K562 (cell line): ENCODE data around the gene GFAP. TPM values are rescaled to one million over a fixed set of nuclear protein-coding genes. Genes with fewer than 3 reads are reported as not detected.
"Not testable (repeated sequence)": the region's sequence is repeated elsewhere in the genome, so short reads cannot be mapped to it uniquely, and the experiment has no call there.

Experiments used
- ATAC-seq: fragments of 200-7000 bp; cut with Tn5 transposase; 3 replicates; pipeline ENCODE4 v1.9.1; 2020; ENCODE audit warnings: moderate library complexity
- BruUV-seq: library from RNA; stranded (reverse); fragments of 400-500 nt; replicated peaks from 2 replicates; lab custom pipeline; 2021; lab: Mats Ljungman, UMichigan
- CTCF ChIA-PET: fragments of 300-600 bp; formaldehyde crosslinking; extraction: SDS; loops from one replicate; lab custom pipeline; 2021; ENCODE audit warnings: low intra/inter-chr PET ratio; lab: Yijun Ruan, JAX
- POLR2A ChIA-PET: fragments of 300-600, 350-650 bp; sonication (Branson Sonifier 250); formaldehyde crosslinking; extraction: SDS; loops from one replicate; lab custom pipeline; 2021; ENCODE audit warnings: antibody characterized with exemption, inconsistent platforms; lab: Yijun Ruan, JAX
- DNase-seq, 4 experiments: peaks; one replicate each; pipeline versions ENCODE4 v3.0.0 to v3.0.0-alpha.2; 2011 to 2018; ENCODE audit warnings: low spot score in 3 of 4, mixed read lengths in 3 of 4; ENCODE audit errors: extremely low read depth in 1 of 4
- FAIRE-seq: peaks from 2 replicates; lab custom pipeline; 2011; peaks lifted over from hg19 to GRCh38; lab: Jason Lieb, UNC
- H2AFZ ChIP-seq: 2 replicates; pipeline ENCODE4 v1.6.0; 2011; ENCODE audit warnings: low read depth, low read length, control low read depth, inconsistent platforms
- H3K27ac ChIP-seq: fragments of 200-600 bp; 3 replicates; pipeline ENCODE4 v1.8.0; 2011; ENCODE audit warnings: low read depth, mild to moderate bottlenecking, control low read depth, inconsistent platforms, low read length, moderate library complexity, mixed read lengths; ENCODE audit errors: extremely low read depth
- H3K27me3 ChIP-seq, 2 experiments: fragments of 300-600 bp in 1 of 2; 2 replicates in 1 of 2; 3 replicates in 1 of 2; pipeline versions ENCODE4 v1.6.0 to v1.8.0; 2011; ENCODE audit warnings: inconsistent platforms in 2 of 2, low read length in 2 of 2, mild to moderate bottlenecking in 1 of 2, mixed read lengths in 1 of 2, moderate library complexity in 1 of 2; ENCODE audit not compliant: control insufficient read depth in 2 of 2, insufficient read depth in 2 of 2
- H3K36me3 ChIP-seq: fragments of 300-600 bp; 3 replicates; pipeline ENCODE4 v1.8.0; 2011; ENCODE audit warnings: mild to moderate bottlenecking, low read length, inconsistent platforms; ENCODE audit not compliant: control insufficient read depth, insufficient read depth
- H3K4me1 ChIP-seq, 2 experiments: fragments of 200-600 bp in 1 of 2; replicated peaks in 1 of 2; 2 replicates in 1 of 2; 3 replicates in 1 of 2; pipeline versions ENCODE4 v1.5.1 to v1.8.0; 2011; ENCODE audit warnings: inconsistent platforms in 2 of 2, low read length in 2 of 2, mild to moderate bottlenecking in 1 of 2, mixed read lengths in 1 of 2, moderate library complexity in 1 of 2; ENCODE audit not compliant: control insufficient read depth in 2 of 2, insufficient read depth in 2 of 2
- H3K4me2 ChIP-seq: 2 replicates; pipeline ENCODE4 v1.6.1; 2011; ENCODE audit warnings: low read length, control low read depth, inconsistent platforms, mixed read lengths; ENCODE audit not compliant: insufficient read depth
- H3K4me3 ChIP-seq: fragments of 200-600 bp; sonication (generic), shearing (Covaris generic); 2 replicates; pipeline ENCODE4 v1.5.1; 2016; ENCODE audit warnings: control low read depth, inconsistent platforms
- H3K79me2 ChIP-seq: fragments of 200-600 bp; 3 replicates; pipeline ENCODE4 v1.8.0; 2011; ENCODE audit warnings: low read length, inconsistent platforms; ENCODE audit not compliant: control insufficient read depth, insufficient read depth
- H3K9ac ChIP-seq, 2 experiments: 2 replicates each; pipeline versions ENCODE4 v1.6.0 to v1.6.1; 2011; ENCODE audit warnings: low read depth in 2 of 2, low read length in 2 of 2, control low read depth in 1 of 2, inconsistent platforms in 1 of 2, mild to moderate bottlenecking in 1 of 2, mixed read lengths in 1 of 2; ENCODE audit not compliant: insufficient read depth in 1 of 2
- H3K9me1 ChIP-seq: one replicate; pipeline ENCODE4 v1.6.0; 2011; ENCODE audit warnings: inconsistent platforms, mild to moderate bottlenecking, low read length, moderate library complexity; ENCODE audit not compliant: control insufficient read depth, insufficient read depth
- H3K9me3 ChIP-seq: replicated peaks from 2 replicates; pipeline ENCODE4 v1.5.1; 2011; ENCODE audit warnings: low read depth, low read length, inconsistent platforms; ENCODE audit not compliant: control insufficient read depth, insufficient read depth
- H4K20me1 ChIP-seq: replicated peaks from 2 replicates; pipeline ENCODE4 v1.6.1; 2011; ENCODE audit warnings: low read length, inconsistent platforms, mixed read lengths; ENCODE audit not compliant: control insufficient read depth, insufficient read depth
- DIDO1 ChIP-seq: fragments of 450-650 bp; IDR thresholded peaks from 2 replicates; pipeline ENCODE4 v1.6.1; 2016; ENCODE audit warnings: low read depth, missing biosample characterization, missing genetic modification characterization
- ETV1 ChIP-seq: fragments of 450-650 bp; conservative IDR thresholded peaks from 2 replicates; pipeline ENCODE4 v1.6.1; 2016; ENCODE audit warnings: missing genetic modification characterization, control low read depth, low read depth, missing compliant biosample characterization
- GMEB1 ChIP-seq: fragments of 250-450 bp; sonication (Bioruptor Pico); IDR thresholded peaks from 2 replicates; pipeline ENCODE4 v1.4.0; 2020; ENCODE audit warnings: mild to moderate bottlenecking
- L3MBTL2 ChIP-seq: fragments of 450-650 bp; IDR thresholded peaks from 2 replicates; pipeline ENCODE4 v1.6.1; 2016; ENCODE audit warnings: mild to moderate bottlenecking, moderate library complexity
- SMAD4 ChIP-seq: fragments of 250-450 bp; sonication (Bioruptor Pico); conservative IDR thresholded peaks from 2 replicates; pipeline ENCODE4 v1.8.0; 2021; ENCODE audit warnings: inconsistent platforms, mild to moderate bottlenecking, moderate library complexity
- SRF ChIP-seq, 2 experiments: fragments of 250-450, 450-650 bp in 1 of 2; sonication (Bioruptor Pico) in 1 of 2; sonication (generic) in 1 of 2; formaldehyde crosslinking; IDR thresholded peaks; 2 replicates each; pipeline versions ENCODE4 v1.5.0 to v1.5.1; 2020 to 2022; ENCODE audit warnings: mild to moderate bottlenecking in 1 of 2, missing genetic modification reagents in 1 of 2
- ZBTB8A ChIP-seq: fragments of 450-650 bp; IDR thresholded peaks from 2 replicates; pipeline ENCODE4 v1.6.1; 2018; ENCODE audit warnings: mild to moderate bottlenecking, moderate library complexity; ENCODE audit not compliant: partially characterized antibody
- WGBS: fragments of 100-300 bp; shearing (Covaris generic); methylation state at CpG from one replicate; pipeline ENCODE4 v1.1.6; 2016; ENCODE audit warnings: low coverage, mixed read lengths; ENCODE audit not compliant: insufficient coverage; ENCODE audit errors: missing lambda C conversion rate; 5-methylcytosine and 5-hydroxymethylcytosine counted together
- in situ Hi-C: fragments of 300-500 bp; cut with MboI; formaldehyde crosslinking; loops from 4 replicates; pipeline ENCODE4 v1.15.0; 2018; ENCODE audit warnings: inconsistent platforms, mixed read lengths
- intact Hi-C: fragments of 100-400 bp; cut with micrococcal nuclease; formaldehyde crosslinking; loops from 2 replicates; pipeline ENCODE4 v1.14.2; 2022
- polyA plus RNA-seq, 8 experiments: library from polyadenylated mRNA; depleted of rRNA in 4 of 8; stranded (reverse) in 5 of 8; unstranded in 3 of 8; fragments of >200 nt; fragmentation: Nextera tagmentation in 2 of 8; fragmentation: Illumina TruSeq in 1 of 8; extraction: Ambion mirVana in 2 of 8; extraction: Trizol in 1 of 8; gene quantifications; 2 replicates each; pipeline versions ENCODE4 v1.2.1 to v1.2.3, GENCODE V29; 2011 to 2014; ENCODE audit warnings: inconsistent platforms in 1 of 8, missing spikeins in 1 of 8
- total RNA-seq, 7 experiments: library from RNA; depleted of rRNA in 6 of 7; stranded (reverse); fragments of >200 nt in 6 of 7; fragmentation: Illumina TruSeq in 2 of 7; extraction: Trizol in 2 of 7; gene quantifications; 2 replicates each; pipeline versions ENCODE4 v1.2.1 to v1.2.3, GENCODE V29; 2011 to 2021; ENCODE audit warnings: low replicate concordance in 1 of 7
- TF ChIP-seq, protein P1 (sequence below): IDR thresholded peaks from 2 replicates; pipeline ENCODE4 v1.6.1; 2011; ENCODE audit warnings: borderline replicate concordance, low read depth, mild to moderate bottlenecking, moderate library complexity, low read length; ENCODE audit not compliant: insufficient read depth, poor library complexity, severe bottlenecking
- TF ChIP-seq, protein P2 (sequence below): fragments of 450-650 bp; formaldehyde crosslinking; IDR thresholded peaks from 2 replicates; pipeline ENCODE4 v1.4.0; 2020; ENCODE audit warnings: mild to moderate bottlenecking, mixed read lengths

The GFAP gene
- total and polyA plus RNA-seq, 9 of the 15 experiments (the other 6 are each of a cell fraction or from before 2014, with no cell fraction given), result 0.07 to 1.4 (median 0.60) TPM; not detected in 1

- H3K9me1 ChIP-seq, H2AFZ ChIP-seq, FAIRE-seq, H3K27ac ChIP-seq, intact Hi-C loops, H4K20me1 ChIP-seq, H3K9me3 ChIP-seq, H3K27me3 ChIP-seq, CTCF ChIA-PET, in situ Hi-C loops, DNase-seq, BruUV-seq, ATAC-seq: not testable (repeated sequence)
- peak overlapping the region; percentile 81; the same call in 1 of the 2 replicates for H3K4me3 ChIP-seq
- WGBS, result 59% methylated on average over 7 of the region's 10 CpGs
- peaks cover 71% of the 10 kb centered on the region for H3K79me2 ChIP-seq
- H3K9ac ChIP-seq, result peak overlapping the region; percentile 61 to 93; a peak in 2 of 4 replicates
- H3K36me3 ChIP-seq, result peaks cover 46% of the 10 kb centered on the region
- H3K4me2 ChIP-seq, result peak overlapping the region; percentile 35; the same call in 1 of the 2 replicates
- peaks cover 5 to 22% of the 10 kb centered on the region in 2 experiments; a peak in 3 of 5 replicates for H3K4me1 ChIP-seq
- POLR2A ChIA-PET, result interaction anchor here (1.3 kb wide), 1 partner anchor 31 kb away, joined by 4 read pairs; the partner anchor contains the start of gene GFAP
These were observed 30.4 kb upstream of the GFAP start for GRCh38 chr17:44945652-44946051.

DNA sequence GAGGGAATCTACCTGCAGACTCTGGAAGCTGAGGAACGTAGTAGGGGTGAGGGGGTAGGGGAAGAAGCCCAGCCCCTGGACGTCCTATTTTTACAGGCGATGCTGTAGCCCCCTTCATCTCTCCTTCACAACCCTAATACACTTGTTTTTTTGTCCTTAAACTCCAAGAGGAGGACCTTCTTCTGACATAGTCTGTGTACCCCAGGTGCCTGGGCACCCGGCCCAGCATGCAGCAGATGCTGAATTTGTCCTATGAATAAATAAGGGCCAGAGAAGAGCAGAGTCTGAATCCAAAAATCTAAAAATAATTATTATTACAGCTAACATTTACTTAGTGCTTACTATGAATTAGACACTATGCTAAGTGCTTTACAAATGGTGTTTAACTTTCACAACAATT lies 27.2 kb upstream of the GFAP start:
- Histone ChIP-seq H3K4me1 (peaks cover 0 to 16% of the 10 kb centered on the region in 2 experiments; a peak in 2 of 5 replicates), H3K9ac (no peak overlapping the region), H3K9me3 (no peaks in the 10 kb centered on the region), H3K27me3 (no peaks in the 10 kb centered on the region), H3K4me2 (no peak overlapping the region), H3K36me3 (peaks cover 67% of the 10 kb centered on the region), H2AFZ (no peak overlapping the region), H3K9me1 (no peaks in the 10 kb centered on the region), H3K27ac (no peak overlapping the region), H3K79me2 (peaks cover 86% of the 10 kb centered on the region), H3K4me3 (no peak overlapping the region), H4K20me1 (no peaks in the 10 kb centered on the region)
- ATAC-seq, result no peak
- BruUV-seq, result no TSS peak
- FAIRE-seq, result no peak
- in situ Hi-C loops (no loop called here), intact Hi-C loops (no loop called here)
- DNase-seq, result no peak
- ChIA-PET CTCF (no interaction called here), POLR2A (interaction anchor here (0.8 to 2.0 kb wide), 7 partner anchors 8 to 206 kb away, joined by 3 to 9 read pairs (median 3); no protein-coding TSS in a partner anchor)
- 89% methylated on average over 4 of the region's 4 CpGs for WGBS
- TF ChIP-seq, protein P1, sequence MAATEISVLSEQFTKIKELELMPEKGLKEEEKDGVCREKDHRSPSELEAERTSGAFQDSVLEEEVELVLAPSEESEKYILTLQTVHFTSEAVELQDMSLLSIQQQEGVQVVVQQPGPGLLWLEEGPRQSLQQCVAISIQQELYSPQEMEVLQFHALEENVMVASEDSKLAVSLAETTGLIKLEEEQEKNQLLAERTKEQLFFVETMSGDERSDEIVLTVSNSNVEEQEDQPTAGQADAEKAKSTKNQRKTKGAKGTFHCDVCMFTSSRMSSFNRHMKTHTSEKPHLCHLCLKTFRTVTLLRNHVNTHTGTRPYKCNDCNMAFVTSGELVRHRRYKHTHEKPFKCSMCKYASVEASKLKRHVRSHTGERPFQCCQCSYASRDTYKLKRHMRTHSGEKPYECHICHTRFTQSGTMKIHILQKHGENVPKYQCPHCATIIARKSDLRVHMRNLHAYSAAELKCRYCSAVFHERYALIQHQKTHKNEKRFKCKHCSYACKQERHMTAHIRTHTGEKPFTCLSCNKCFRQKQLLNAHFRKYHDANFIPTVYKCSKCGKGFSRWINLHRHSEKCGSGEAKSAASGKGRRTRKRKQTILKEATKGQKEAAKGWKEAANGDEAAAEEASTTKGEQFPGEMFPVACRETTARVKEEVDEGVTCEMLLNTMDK, result no peak
- no peak for TF ChIP-seq ZBTB8A
- TF ChIP-seq DIDO1, result no peak
- no peak for TF ChIP-seq L3MBTL2
- TF ChIP-seq GMEB1, result no peak
- TF ChIP-seq, protein P2, sequence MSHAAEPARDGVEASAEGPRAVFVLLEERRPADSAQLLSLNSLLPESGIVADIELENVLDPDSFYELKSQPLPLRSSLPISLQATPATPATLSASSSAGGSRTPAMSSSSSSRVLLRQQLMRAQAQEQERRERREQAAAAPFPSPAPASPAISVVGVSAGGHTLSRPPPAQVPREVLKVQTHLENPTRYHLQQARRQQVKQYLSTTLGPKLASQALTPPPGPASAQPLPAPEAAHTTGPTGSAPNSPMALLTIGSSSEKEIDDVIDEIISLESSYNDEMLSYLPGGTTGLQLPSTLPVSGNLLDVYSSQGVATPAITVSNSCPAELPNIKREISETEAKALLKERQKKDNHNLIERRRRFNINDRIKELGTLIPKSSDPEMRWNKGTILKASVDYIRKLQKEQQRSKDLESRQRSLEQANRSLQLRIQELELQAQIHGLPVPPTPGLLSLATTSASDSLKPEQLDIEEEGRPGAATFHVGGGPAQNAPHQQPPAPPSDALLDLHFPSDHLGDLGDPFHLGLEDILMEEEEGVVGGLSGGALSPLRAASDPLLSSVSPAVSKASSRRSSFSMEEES (CRISPR knock-in tag), result no peak
- no peak for TF ChIP-seq ETV1 (tag)
- no peak for TF ChIP-seq SRF (CRISPR knock-in tag; IDR thresholded peaks at IDR 0.05)
- no peak for TF ChIP-seq SMAD4 (CRISPR knock-in tag)
